Muscle layer of duodenum (tissue), 2 donors: ENCODE measurements around the gene CFAP77.

Source experiments
- H3K27ac ChIP-seq: one replicate; pipeline ENCODE4 v1.7.0; 2013; ENCODE audit warnings: mild to moderate bottlenecking, low read length
- H3K27me3 ChIP-seq: one replicate; pipeline ENCODE4 v1.7.0; 2013; ENCODE audit warnings: low read depth, mild to moderate bottlenecking, control low read depth, low read length
- H3K36me3 ChIP-seq, 2 donors: one replicate each; pipeline ENCODE4 v1.7.0; 2013; ENCODE audit warnings: low read length in 2 of 2, control low read depth in 1 of 2, mild to moderate bottlenecking in 1 of 2; ENCODE audit not compliant: insufficient read depth in 2 of 2, control insufficient read depth in 1 of 2
- H3K4me1 ChIP-seq, 2 donors: one replicate each; pipeline ENCODE4 v1.7.0; 2013; ENCODE audit warnings: low read length in 2 of 2, mild to moderate bottlenecking in 2 of 2, control low read depth in 1 of 2, moderate library complexity in 1 of 2; ENCODE audit not compliant: insufficient read depth in 2 of 2, control insufficient read depth in 1 of 2
- H3K4me3 ChIP-seq, 2 donors: one replicate each; pipeline ENCODE4 v1.7.0; 2013; ENCODE audit warnings: low read length in 2 of 2, low read depth in 1 of 2, mild to moderate bottlenecking in 1 of 2
- H3K9me3 ChIP-seq, 2 donors: one replicate each; pipeline ENCODE4 v1.7.0; 2013; ENCODE audit warnings: low read length in 2 of 2, control low read depth in 1 of 2, mild to moderate bottlenecking in 1 of 2; ENCODE audit not compliant: control insufficient read depth in 1 of 2
- donor health status: healthy.

Gene CFAP77

GRCh38 chr9:132474253-132474652, 64.2 kb downstream of the CFAP77 start:
- H3K27ac ChIP-seq, result no peak overlapping the region
- no peaks in the 10 kb centered on the region for H3K9me3 ChIP-seq
- no peaks in the 10 kb centered on the region for H3K27me3 ChIP-seq
- H3K4me3 ChIP-seq, result no peak overlapping the region
- H3K4me1 ChIP-seq, result no peaks in the 10 kb centered on the region
- H3K36me3 ChIP-seq, result no peaks in the 10 kb centered on the region

GRCh38 chr9:132478353-132479050, 68.5 kb downstream of the CFAP77 start:
- H3K36me3 ChIP-seq, result no peaks in the 10 kb centered on the region
- H3K27ac ChIP-seq, result no peak overlapping the region
- H3K4me3 ChIP-seq, result no peak overlapping the region
- H3K4me1 ChIP-seq, result no peaks in the 10 kb centered on the region
- no peaks in the 10 kb centered on the region for H3K27me3 ChIP-seq
- no peaks in the 10 kb centered on the region for H3K9me3 ChIP-seq

- Histone ChIP-seq H3K27ac (no peak overlapping the region), H3K4me3 (no peak overlapping the region), H3K36me3 (no peaks in the 10 kb centered on the region), H3K4me1 (no peaks in the 10 kb centered on the region), H3K27me3 (no peaks in the 10 kb centered on the region), H3K9me3 (no peaks in the 10 kb centered on the region)
Measured at GRCh38 chr9:132479733-132480132, 69.7 kb downstream of the CFAP77 start.

GRCh38 chr9:132481053-132481849, 71.2 kb downstream of the CFAP77 start:
- Histone ChIP-seq H3K27ac (no peak overlapping the region), H3K4me1 (no peaks in the 10 kb centered on the region), H3K4me3 (no peak overlapping the region), H3K27me3 (peaks cover 4% of the 10 kb centered on the region), H3K36me3 (no peaks in the 10 kb centered on the region), H3K9me3 (no peaks in the 10 kb centered on the region)

- no peaks in the 10 kb centered on the region for H3K36me3 ChIP-seq
- no peaks in the 10 kb centered on the region for H3K4me1 ChIP-seq
- no peak overlapping the region for H3K27ac ChIP-seq
- no peaks in the 10 kb centered on the region for H3K9me3 ChIP-seq
- H3K4me3 ChIP-seq, result no peak overlapping the region
- H3K27me3 ChIP-seq, result peaks cover 11% of the 10 kb centered on the region
Measured at GRCh38 chr9:132482196-132482813, 72.3 kb downstream of the CFAP77 start.

GRCh38 chr9:132485393-132485792, 75.4 kb downstream of the CFAP77 start:
- H3K36me3 ChIP-seq, result no peaks in the 10 kb centered on the region
- no peaks in the 10 kb centered on the region for H3K4me1 ChIP-seq
- peaks cover 30% of the 10 kb centered on the region for H3K27me3 ChIP-seq
- H3K9me3 ChIP-seq, result no peaks in the 10 kb centered on the region
- no peak overlapping the region for H3K27ac ChIP-seq
- no peak overlapping the region for H3K4me3 ChIP-seq

- no peak overlapping the region for H3K27ac ChIP-seq
- H3K4me3 ChIP-seq, result no peak overlapping the region
- peaks cover 30% of the 10 kb centered on the region for H3K27me3 ChIP-seq
- no peaks in the 10 kb centered on the region for H3K36me3 ChIP-seq
- no peaks in the 10 kb centered on the region for H3K9me3 ChIP-seq
- no peaks in the 10 kb centered on the region for H3K4me1 ChIP-seq
Measured at GRCh38 chr9:132486706-132487350, 76.8 kb downstream of the CFAP77 start.

GRCh38 chr9:132487351-132487791, 77.4 kb downstream of the CFAP77 start:
- Histone ChIP-seq H3K27me3 (peaks cover 30% of the 10 kb centered on the region), H3K36me3 (no peaks in the 10 kb centered on the region), H3K4me1 (no peaks in the 10 kb centered on the region), H3K9me3 (no peaks in the 10 kb centered on the region), H3K27ac (no peak overlapping the region), H3K4me3 (no peak overlapping the region)

- Histone ChIP-seq H3K27ac (no peak overlapping the region), H3K27me3 (peaks cover 30% of the 10 kb centered on the region), H3K4me3 (no peak overlapping the region), H3K9me3 (no peaks in the 10 kb centered on the region), H3K4me1 (no peaks in the 10 kb centered on the region), H3K36me3 (no peaks in the 10 kb centered on the region)
Measured at GRCh38 chr9:132487980-132488535, 78.0 kb downstream of the CFAP77 start.

GRCh38 chr9:132488626-132489025, 78.6 kb downstream of the CFAP77 start:
- no peaks in the 10 kb centered on the region for H3K36me3 ChIP-seq
- peaks cover 30% of the 10 kb centered on the region for H3K27me3 ChIP-seq
- H3K4me3 ChIP-seq, result no peak overlapping the region
- H3K4me1 ChIP-seq, result no peaks in the 10 kb centered on the region
- H3K27ac ChIP-seq, result no peak overlapping the region
- H3K9me3 ChIP-seq, result no peaks in the 10 kb centered on the region

GRCh38 chr9:132489536-132489935, 79.5 kb downstream of the CFAP77 start:
- H3K27ac ChIP-seq, result no peak overlapping the region
- H3K4me3 ChIP-seq, result no peak overlapping the region
- no peaks in the 10 kb centered on the region for H3K4me1 ChIP-seq
- no peaks in the 10 kb centered on the region for H3K9me3 ChIP-seq
- H3K27me3 ChIP-seq, result peaks cover 30% of the 10 kb centered on the region
- no peaks in the 10 kb centered on the region for H3K36me3 ChIP-seq
